ENCODE results near the gene MYH13.

GRCh38 chr17:10276436-10276835 lies 96.4 kb downstream of the MYH13 start:
- no peak for TF ChIP-seq CTCF (IDR thresholded peaks at IDR 0.05)
- TF ChIP-seq POLR2A (IDR thresholded peaks at IDR 0.05), result no peak
